Erythroblast (primary cell): ENCODE data around the gene GRM8.

Experiments used
- GATA1 ChIP-seq: IDR thresholded peaks from 2 replicates; pipeline ENCODE4 v1.6.1; 2011; ENCODE audit warnings: low read depth, mild to moderate bottlenecking, control low read depth, low read length, moderate library complexity
- POLR2A ChIP-seq: IDR thresholded peaks from 2 replicates; pipeline ENCODE4 v1.6.1; 2011; ENCODE audit warnings: mild to moderate bottlenecking, low read length

DNA sequence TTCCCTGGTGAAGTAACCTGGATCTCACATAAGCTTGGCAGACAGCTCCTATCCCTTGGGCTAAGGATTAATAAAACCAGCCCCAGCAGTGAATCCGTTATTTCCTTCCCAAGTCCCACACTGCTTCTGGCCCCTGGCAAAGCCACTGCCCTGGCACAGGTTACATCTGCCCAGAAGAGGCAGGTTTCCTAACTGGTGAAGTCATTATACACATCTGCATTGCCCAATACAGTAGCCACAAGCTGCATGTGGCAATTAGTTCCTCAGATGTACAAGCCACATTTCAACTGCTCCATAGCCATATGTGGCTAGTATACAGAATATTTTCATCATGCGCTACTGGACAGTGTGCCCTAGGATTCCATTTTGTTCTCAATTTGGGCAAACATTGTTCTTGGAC, 273.0 kb downstream of the GRM8 start:
- TF ChIP-seq POLR2A (no peak), GATA1 (no peak)
